GM18951 (cell line): ENCODE measurements around the gene SPPL3.

Experiments
- POLR2A ChIP-seq: IDR thresholded peaks from 4 replicates; pipeline ENCODE4 v1.6.1; 2011; ENCODE audit warnings: mild to moderate bottlenecking; ENCODE audit not compliant: insufficient read length, insufficient read depth; ENCODE audit errors: extremely low read depth
- in situ Hi-C: fragments of 300-500 bp; cut with MboI; formaldehyde crosslinking; loops from one replicate; pipeline ENCODE4 v1.12.0; 2022; ENCODE audit warnings: low sequenced_read_pairs, mixed read lengths, inconsistent platforms; ENCODE audit not compliant: unreplicated experiment

SPPL3 gene

GRCh38 chr12:120932956-120933526, 28.9 kb upstream of the SPPL3 start:
- in situ Hi-C loops = no loop called here
- TF ChIP-seq POLR2A = no peak

DNA sequence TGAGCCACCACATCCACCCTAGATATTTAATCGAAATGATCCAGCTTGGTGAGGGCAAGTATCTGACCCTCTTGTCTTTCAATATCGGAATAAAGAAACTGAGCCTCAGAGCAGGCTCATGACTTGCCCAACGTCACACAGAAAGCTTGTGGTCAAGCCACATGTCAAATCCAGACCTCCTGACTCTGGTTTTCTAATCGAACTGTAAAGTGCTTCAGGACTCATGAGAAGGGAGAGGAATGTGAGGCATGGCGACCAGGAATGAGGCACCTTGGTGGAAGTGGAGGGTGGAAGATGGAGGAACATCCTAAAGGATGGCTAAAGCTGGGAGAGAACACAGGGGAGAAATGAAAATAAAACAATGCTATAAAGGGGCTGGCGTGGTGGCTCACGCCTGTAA, 27.9 kb upstream of the SPPL3 start:
- no peak for TF ChIP-seq POLR2A

DNA sequence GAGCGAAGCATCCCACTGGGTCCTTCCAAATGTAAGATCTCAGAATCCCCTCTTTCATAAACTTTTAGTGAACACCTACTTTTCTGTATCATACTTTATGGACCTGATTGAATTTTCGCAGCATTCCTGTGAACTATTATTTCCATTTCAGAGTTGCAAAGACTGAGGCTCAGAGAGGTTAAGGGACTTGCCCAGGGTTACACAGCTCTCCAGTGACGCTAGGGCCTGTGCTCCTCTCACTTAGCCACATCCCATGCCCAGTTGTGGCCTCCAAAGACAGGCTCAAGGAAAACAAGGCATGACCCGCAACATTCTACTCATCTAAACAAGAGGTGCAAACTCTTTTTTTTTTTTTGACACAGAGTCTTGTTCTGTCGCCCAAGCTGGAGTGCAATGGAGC, 25.9 kb upstream of the SPPL3 start:
- TF ChIP-seq POLR2A = no peak
- in situ Hi-C loops = no loop called here

More for the DNA sequence above, 27.9 kb upstream of the SPPL3 start:
- in situ Hi-C loops = no loop called here

DNA sequence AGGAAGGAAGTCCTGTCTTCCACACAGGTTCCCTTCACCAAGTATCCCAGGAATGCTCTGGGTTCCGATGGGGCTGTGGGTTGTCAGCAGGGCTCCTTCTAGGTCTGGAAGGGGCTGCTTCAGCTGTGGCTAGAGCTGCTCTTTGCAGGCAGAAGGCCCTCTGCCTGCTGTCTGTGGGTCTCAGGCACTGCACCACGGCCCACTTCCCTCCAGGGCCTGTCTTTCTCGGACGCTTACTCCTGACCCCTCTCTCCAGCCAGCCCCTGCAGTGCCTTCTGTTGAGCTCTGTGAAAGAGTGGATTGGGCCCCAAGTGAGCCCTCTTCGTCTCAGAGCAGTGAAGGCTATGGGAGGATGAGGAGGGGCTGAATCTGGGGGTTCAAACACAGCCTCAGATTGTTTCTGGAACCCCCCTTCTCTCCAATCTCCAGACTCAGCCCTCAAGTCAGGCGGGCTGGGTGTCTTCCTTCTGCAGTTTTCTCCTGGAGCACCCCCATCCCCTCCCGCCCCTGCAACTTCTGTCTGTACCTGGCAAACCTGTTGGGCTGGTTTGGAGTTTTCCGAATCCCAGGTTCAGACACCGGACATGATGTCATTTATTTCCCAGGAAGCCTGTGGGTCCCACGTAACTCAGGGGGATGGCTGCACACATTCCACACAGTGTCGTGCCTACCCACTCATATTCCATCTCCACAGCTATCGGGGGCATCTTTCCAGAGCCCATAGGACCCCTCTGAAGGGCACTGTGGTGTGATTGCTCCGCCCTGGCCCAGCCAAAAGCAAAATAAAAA, 24.9 kb upstream of the SPPL3 start:
- in situ Hi-C loops = no loop called here
- TF ChIP-seq POLR2A = no peak

DNA sequence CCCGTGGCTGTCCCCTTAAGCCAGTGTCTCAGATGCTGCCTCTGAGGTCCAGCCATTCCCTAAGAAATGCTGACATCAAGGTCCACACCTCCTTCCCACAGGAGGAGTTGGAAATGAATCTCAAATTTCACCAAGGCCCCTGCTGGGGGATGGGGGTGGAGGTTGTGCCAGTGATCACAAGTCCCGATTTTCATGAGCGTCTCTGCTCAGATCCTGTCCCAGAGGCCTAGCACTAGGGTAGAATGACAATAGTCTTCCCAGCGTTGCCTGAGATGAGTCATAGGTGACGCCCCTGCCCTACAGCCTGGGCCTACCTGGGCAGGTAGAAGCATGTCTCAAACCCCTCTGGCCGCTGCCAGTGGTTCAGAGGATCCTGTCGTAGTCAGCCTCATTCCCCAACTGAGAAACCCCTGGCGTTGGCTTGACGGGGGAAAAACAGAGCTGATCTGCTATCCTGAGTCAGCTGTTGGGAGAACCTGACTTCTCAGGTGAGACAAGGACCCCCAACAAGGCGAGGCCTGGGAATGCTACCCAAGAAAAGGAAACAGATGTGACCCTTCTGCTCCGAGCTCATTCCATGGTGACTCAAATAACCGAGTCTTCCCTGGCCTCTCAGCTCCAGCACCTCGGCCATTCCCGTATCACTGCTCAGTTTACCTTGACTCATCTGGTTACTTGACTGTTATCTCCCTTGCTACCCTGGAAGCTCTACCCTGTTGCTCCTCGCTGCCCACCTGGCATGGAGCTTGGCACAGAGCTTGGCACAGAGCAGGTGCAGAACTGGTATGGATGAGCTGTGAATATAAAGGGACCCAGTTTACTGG, 21.8 kb upstream of the SPPL3 start:
- in situ Hi-C loops = no loop called here
- no peak for TF ChIP-seq POLR2A

DNA sequence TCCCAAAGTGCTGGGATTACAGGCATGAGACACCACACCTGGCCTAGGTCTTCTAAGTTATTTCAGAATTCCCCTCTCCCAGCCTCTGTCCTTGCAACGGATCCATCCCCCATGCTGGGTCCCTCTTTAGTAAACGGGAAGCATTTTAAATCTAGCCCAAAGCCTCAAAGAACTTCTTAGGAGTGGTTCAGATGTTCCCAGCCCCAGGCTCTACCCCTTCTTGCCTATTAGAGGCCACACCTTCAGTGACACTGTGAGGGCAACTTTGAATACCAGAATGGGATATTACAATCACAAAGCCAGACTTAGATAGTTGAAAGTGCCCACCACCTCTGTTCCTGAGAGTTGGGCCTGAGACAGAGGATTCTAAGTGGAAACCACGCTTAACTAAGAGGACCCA, 18.1 kb upstream of the SPPL3 start:
- in situ Hi-C loops = no loop called here
- TF ChIP-seq POLR2A = no peak

DNA sequence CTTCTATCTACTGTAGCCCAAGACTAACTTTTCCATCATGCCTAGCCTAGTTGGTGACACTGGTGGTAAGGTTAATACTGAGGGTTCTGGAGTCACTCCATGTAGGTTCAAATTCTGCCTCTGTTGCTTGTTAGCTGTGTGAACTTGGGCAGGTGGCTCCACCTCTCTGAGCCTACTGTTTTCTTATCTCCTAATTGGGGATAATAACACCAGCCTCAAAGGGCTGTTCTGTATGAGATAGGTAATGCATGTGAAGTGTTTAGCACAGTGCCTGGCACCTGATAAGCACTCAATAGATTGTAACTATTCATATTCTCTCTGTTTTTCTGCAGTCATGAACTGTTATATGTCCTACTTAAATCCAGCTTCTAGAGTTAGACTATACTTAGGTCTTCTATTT, 17.5 kb upstream of the SPPL3 start:
- no peak for TF ChIP-seq POLR2A
- in situ Hi-C loops = no loop called here

DNA sequence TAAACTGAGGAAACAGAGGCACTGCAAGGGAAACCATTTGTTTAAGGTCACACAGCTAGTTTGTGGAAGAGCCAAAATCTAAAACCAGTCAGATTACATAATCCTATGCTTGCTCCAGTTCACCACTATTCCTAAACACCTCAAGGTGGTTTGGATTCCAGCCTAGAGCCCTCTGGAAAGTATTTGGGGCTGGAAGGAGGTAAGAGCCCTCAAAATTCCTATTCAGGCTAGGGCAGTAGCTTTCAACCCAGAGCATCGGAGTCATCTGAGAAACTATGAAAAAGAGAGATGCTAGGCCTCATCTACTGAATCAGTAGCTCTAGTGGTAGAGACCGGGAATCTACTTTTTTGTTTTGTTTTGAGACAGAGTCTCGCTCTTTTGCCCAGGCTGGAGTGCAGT, 16.0 kb upstream of the SPPL3 start:
- no peak for TF ChIP-seq POLR2A
- in situ Hi-C loops = no loop called here

GRCh38 chr12:120917748-120918147, 13.6 kb upstream of the SPPL3 start:
- TF ChIP-seq POLR2A = no peak
- in situ Hi-C loops = no loop called here

- in situ Hi-C loops = no loop called here
- TF ChIP-seq POLR2A = no peak
These were observed 12.4 kb upstream of the SPPL3 start for GRCh38 chr12:120916561-120916960.

DNA sequence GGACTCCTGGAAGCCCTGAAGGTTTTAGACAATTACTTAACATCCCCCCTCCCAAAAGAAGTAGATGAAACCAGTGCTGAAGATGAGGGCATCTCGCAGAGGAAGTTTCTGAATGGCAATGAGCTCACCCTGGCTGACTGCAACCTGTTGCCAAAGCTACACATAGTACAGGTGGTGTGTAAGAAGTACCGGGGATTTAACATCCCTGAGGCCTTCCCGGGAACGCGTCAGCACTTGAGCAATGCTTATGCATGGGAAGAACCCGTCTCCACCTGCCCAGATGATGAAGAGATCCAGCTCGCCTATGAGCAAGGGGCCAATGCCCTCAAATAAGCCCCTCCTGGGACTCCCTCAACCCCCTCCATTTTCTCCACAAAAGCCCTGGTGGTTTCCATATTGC, 10.6 kb upstream of the SPPL3 start:
- TF ChIP-seq POLR2A = no peak
- in situ Hi-C loops = no loop called here

DNA sequence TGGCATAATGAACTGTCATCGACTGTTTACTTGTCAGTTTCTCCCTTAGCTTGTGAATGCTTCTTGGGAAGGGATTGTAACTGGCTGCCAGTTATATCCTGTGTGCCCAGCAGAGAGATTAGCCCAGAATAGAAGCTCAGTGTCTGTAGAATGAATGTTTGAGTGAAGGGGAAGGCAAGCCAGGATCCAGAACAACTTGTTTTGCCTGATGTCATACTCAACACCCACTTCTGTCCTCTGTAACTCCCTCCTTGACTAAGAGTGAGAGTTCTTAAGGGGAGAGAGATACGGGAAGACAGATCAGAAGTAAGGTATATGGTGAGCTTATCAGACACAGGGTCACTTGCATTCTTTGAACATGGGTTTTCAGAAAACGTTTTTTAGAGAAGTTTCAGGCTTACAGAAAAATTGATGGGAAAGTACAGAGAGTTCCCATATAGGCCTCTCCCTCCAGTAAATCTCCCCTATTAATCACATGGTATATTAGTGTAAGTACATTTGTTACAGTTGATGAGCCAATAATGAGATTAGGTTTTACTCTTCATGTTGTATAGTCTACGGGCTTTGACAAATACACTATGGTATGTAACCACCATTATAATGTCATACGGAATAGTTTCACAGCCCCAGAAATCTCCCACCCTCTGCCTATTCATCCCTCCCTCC, 5.6 kb upstream of the SPPL3 start:
- TF ChIP-seq POLR2A = no peak
- in situ Hi-C loops = no loop called here

DNA sequence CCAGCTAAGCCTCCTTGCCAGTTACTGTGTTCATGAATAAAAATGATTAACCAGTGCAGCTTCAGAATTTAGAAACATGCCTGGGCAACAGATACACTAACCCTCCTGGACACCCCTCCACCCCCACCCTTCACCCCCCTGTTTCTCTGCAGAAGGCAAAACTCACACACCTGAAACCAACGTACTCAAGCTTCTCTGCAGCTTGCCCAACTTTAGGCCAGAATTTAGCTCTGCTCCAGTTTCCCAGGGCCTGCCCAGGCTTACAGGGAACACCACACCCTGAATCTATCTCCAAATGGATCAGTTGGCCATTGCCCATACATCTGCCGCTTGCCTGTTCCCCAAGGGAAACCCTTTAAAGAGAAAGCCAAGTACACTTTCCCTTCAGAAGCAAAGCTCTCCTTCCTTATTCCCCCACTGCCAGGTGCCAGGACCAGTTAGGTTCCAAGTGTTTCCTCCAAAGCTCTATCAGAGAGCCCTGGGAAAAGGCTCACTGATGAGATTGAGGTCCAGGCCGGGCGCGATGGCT, 1.8 kb upstream of the SPPL3 start:
- in situ Hi-C loops = no loop called here
- TF ChIP-seq POLR2A = no peak
